IMR-90 (cell line): Measurements from ENCODE around the gene GSPT1.

Experiments used
- CEBPB ChIP-seq: IDR thresholded peaks from 2 replicates; pipeline ENCODE4 v1.6.1; 2012; ENCODE audit warnings: low read depth, low read length, improper control_type of control experiment
- CTCF ChIP-seq: conservative IDR thresholded peaks from 2 replicates; pipeline ENCODE4 v1.5.1; 2012; ENCODE audit warnings: mild to moderate bottlenecking, low read depth, low read length, improper control_type of control experiment
- FOS ChIP-seq: fragments of 150-350 bp; IDR thresholded peaks from 2 replicates; pipeline ENCODE4 v1.6.1; 2016; ENCODE audit warnings: low read depth, low read length
- MXI1 ChIP-seq: IDR thresholded peaks from 2 replicates; pipeline ENCODE4 v1.6.1; 2012; ENCODE audit warnings: low read depth, mild to moderate bottlenecking, low read length, moderate library complexity, borderline replicate concordance
- NFE2L2 ChIP-seq: fragments of 150-350 bp; IDR thresholded peaks from 2 replicates; pipeline ENCODE4 v1.6.1; 2016; ENCODE audit warnings: low read depth, mild to moderate bottlenecking, low read length
- POLR2A ChIP-seq: IDR thresholded peaks from 2 replicates; pipeline ENCODE4 v1.6.1; 2012; ENCODE audit warnings: mild to moderate bottlenecking, low read depth, low read length
- RAD21 ChIP-seq: IDR thresholded peaks from 2 replicates; pipeline ENCODE4 v1.6.1; 2012; ENCODE audit warnings: low read length, improper control_type of control experiment
- RFX5 ChIP-seq: IDR thresholded peaks from 2 replicates; pipeline ENCODE4 v1.8.0; 2012; ENCODE audit warnings: low read depth, mild to moderate bottlenecking, low read length, moderate library complexity
- SMC3 ChIP-seq: fragments of 150-350 bp; IDR thresholded peaks from 2 replicates; pipeline ENCODE4 v1.6.1; 2016; ENCODE audit warnings: low read depth, mild to moderate bottlenecking, antibody characterized with exemption, low read length, moderate library complexity
- USF2 ChIP-seq: fragments of 150-350 bp; IDR thresholded peaks from 2 replicates; pipeline ENCODE4 v1.6.1; 2017; ENCODE audit warnings: mild to moderate bottlenecking, antibody characterized with exemption, low read length, low read depth

DNA sequence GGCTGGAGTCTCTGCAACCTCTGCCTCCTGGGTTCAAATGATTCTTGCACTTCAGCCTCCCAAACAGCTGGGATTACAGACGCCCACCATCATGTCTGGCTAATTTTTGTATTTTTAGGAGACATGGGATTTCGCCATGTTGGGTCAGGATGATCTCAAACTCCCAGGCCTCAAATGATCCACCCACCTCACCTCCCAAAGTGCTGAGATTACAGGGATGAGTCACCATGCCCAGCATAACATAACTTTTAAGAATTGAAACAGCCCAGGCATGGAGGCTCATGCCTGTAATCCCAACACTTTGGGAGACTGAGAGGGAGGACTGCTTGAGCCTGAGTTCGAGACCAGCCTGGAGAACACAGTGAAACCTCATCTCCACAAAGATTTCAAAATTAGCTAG is 66.9 kb downstream of the GSPT1 start:
- TF ChIP-seq CTCF (no peak), CEBPB (peak; percentile 66), RFX5 (no peak), USF2 (no peak), RAD21 (no peak), SMC3 (no peak), POLR2A (no peak), NFE2L2 (no peak), MXI1 (peak; percentile 35; the same call in 1 of the 2 replicates), FOS (peak; percentile 79)
